Measurements from ENCODE around the gene LSP1. TPM values are rescaled to one million over a fixed set of nuclear protein-coding genes. Genes with fewer than 3 reads are reported as not detected.

Gene LSP1
- total RNA-seq, 4 donors from 2014 or later, result 12.3 to 69.6 (median 23.2) TPM

DNA sequence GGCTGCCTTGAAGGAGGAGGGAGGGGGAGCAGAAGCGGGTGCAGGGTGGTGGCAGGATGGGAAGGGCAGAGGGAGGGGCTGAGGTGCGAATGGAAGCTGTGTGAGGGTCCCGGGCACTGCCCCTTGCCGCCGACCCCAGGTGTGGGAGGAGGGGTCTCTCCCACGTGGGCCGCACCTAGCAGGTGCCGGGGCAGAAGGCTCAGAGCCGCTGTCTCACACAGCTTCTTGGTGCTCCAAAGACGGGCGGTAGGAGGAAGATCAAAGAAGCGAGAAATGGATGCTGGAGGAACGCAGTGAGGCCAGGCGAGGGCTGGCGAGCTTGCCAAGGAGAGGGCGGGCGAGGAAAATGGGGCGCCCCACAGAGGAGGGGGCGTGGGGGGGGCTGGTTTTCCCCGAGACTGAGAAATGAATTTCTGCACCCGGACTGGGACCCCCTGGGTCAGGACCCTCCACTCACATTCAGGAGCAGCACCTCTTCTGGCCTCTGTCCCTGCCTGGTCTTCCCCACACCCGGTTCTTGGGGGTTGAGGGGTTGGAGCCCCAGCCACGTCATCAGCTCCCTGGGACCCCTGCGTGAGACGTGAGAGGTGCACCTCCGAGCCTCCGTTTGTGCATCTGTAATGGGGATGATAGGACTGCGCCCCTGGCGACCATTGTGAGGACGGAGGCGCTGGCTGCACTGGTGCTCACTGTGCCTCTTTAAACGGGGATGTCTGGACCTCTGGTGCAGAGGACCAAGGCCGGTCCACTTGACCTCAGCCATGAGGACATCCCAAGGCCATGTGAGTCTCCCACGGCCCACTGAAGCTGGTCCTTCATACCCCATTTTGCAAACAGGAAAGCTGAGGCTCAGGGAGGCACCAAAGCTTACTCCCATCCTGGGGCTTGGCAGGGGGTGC is 16.8 kb downstream of the LSP1 start:
- intact Hi-C loops (cut with DNase I; ENCODE audit: low total_unique reads), result no loop called here
- in situ Hi-C loops (cut with MboI; ENCODE audit: low pct_ligation_motif_present in 1 of 4, low pct_unique_long_range_greater_than_20kb in 1 of 4, low sequenced_read_pairs in 3 of 4), result no loop called here
- no peak for TF ChIP-seq POLR2AphosphoS5 (IDR thresholded peaks at IDR 0.05)
- TF ChIP-seq, protein P1, sequence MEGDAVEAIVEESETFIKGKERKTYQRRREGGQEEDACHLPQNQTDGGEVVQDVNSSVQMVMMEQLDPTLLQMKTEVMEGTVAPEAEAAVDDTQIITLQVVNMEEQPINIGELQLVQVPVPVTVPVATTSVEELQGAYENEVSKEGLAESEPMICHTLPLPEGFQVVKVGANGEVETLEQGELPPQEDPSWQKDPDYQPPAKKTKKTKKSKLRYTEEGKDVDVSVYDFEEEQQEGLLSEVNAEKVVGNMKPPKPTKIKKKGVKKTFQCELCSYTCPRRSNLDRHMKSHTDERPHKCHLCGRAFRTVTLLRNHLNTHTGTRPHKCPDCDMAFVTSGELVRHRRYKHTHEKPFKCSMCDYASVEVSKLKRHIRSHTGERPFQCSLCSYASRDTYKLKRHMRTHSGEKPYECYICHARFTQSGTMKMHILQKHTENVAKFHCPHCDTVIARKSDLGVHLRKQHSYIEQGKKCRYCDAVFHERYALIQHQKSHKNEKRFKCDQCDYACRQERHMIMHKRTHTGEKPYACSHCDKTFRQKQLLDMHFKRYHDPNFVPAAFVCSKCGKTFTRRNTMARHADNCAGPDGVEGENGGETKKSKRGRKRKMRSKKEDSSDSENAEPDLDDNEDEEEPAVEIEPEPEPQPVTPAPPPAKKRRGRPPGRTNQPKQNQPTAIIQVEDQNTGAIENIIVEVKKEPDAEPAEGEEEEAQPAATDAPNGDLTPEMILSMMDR (IDR thresholded peaks at IDR 0.05), result peak in 2 of 5 experiments; percentile 9 to 15
- H3K9me3 ChIP-seq, result no peaks in the 10 kb centered on the region
- peak overlapping the region; percentile 62 to 71 (median 70) for H3K27ac ChIP-seq
- no peaks in the 10 kb centered on the region for H3K36me3 ChIP-seq
- DNase-seq, result no peak
- WGBS, 2 donors (ENCODE audit: low coverage in 1 of 2), result 49 to 61% methylated on average over 9 to 34 of the region's 34 CpGs
- no peaks in the 10 kb centered on the region for H3K27me3 ChIP-seq
- peak overlapping the region in 3 of 4 donors; percentile 3 to 28 (median 27) for H3K4me3 ChIP-seq
- H3K4me1 ChIP-seq, result peaks cover 9 to 37% (median 22%) of the 10 kb centered on the region in 4 donors

DNA sequence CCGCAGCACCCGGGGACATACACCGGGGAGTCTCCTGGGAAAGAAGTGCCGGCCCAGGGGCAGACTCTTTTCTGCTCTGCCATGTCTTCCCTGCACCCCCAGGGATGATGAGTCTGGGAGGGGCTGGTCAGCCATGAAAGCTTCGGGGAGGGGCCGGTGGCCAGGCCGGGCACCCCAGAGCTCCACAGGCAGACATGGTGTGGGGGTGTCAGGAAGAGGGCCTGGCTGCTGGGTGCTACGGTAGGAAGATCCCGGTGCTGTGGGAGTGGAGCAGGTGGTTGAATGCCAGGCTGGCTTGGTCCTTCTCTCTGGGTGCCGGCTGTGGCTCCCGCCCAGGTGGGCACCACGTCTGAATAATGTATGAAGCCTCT is 17.4 kb downstream of the LSP1 start:
- Histone ChIP-seq H3K9me3 (no peaks in the 10 kb centered on the region), H3K36me3 (no peaks in the 10 kb centered on the region), H3K4me1 (peaks cover 2 to 36% (median 16%) of the 10 kb centered on the region in 4 donors), H3K4me3 (peak overlapping the region in 3 of 4 donors; percentile 0 to 28 (median 27)), H3K27me3 (no peaks in the 10 kb centered on the region), H3K27ac (peak overlapping the region; percentile 62 to 71 (median 70))
- TF ChIP-seq, protein P1 (IDR thresholded peaks at IDR 0.05), result no peak
- TF ChIP-seq POLR2AphosphoS5 (IDR thresholded peaks at IDR 0.05) (no peak), POLR2A (IDR thresholded peaks at IDR 0.05) (no peak), EP300 (IDR thresholded peaks at IDR 0.05; ENCODE audit: low read depth) (no peak)
- intact Hi-C loops (cut with DNase I; ENCODE audit: low total_unique reads), result no loop called here
- in situ Hi-C loops (cut with MboI; ENCODE audit: low pct_ligation_motif_present in 1 of 4, low pct_unique_long_range_greater_than_20kb in 1 of 4, low sequenced_read_pairs in 3 of 4), result no loop called here
- DNase-seq, result no peak
- WGBS, 2 donors (ENCODE audit: low coverage in 1 of 2), result 62% methylated on average over 12 of the region's 12 CpGs; no CpG with 5 or more reads in 1 of the 2 donors

DNA sequence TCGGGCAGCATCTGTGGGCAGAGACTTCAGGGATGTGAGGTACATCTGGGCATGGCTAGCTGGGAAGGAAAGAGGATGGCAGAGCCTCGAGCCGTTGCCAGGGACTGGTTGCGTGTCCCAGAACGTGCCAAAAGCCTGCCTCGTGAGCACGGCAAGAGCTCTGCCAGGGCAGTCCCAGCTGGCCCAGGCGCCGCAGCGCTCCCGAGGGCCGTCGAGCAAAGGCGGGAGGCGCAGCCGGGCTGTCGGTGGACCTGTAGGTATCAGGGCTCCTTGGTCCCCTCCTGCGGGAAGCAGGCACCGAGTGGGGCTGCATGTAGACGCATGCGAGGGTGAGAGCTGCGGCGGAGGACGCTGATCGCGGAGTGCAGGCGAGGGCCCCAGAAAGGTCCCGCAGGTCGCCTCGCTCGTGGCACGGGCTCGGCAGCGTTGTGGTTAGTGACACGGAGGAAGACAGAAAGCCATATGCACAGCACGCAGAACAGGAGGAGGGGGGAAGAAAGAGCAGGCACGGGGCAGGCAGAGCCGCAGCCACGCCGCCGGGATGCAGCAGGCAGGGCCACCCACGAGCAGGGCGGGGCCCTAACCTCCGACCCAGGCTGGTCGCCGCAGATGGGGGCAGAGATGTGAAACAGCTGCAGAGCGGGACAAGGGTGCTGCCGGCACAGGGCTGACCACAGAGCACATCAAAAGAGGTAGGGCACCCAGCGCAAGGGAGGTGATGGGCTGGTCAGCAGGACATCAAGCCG is 18.0 kb downstream of the LSP1 start:
- peak overlapping the region in 3 of 4 donors; percentile 0 to 28 (median 27) for H3K4me3 ChIP-seq
- no peaks in the 10 kb centered on the region for H3K36me3 ChIP-seq
- WGBS, 2 donors (ENCODE audit: low coverage in 1 of 2), result 48% methylated on average over 50 of the region's 50 CpGs; no CpG with 5 or more reads in 1 of the 2 donors
- intact Hi-C loops (cut with DNase I; ENCODE audit: low total_unique reads) (no loop called here), in situ Hi-C loops (cut with MboI; ENCODE audit: low pct_ligation_motif_present in 1 of 4, low pct_unique_long_range_greater_than_20kb in 1 of 4, low sequenced_read_pairs in 3 of 4) (no loop called here)
- no peaks in the 10 kb centered on the region for H3K27me3 ChIP-seq
- peaks cover 0 to 37% (median 13%) of the 10 kb centered on the region in 4 donors for H3K4me1 ChIP-seq
- TF ChIP-seq, protein P1 (IDR thresholded peaks at IDR 0.05), result no peak
- no peak for TF ChIP-seq POLR2AphosphoS5 (IDR thresholded peaks at IDR 0.05)
- no peak for TF ChIP-seq EP300 (IDR thresholded peaks at IDR 0.05; ENCODE audit: low read depth)
- no peak for TF ChIP-seq POLR2A (IDR thresholded peaks at IDR 0.05)
- no peak for DNase-seq
- peak overlapping the region; percentile 62 to 71 (median 70) for H3K27ac ChIP-seq
- H3K9me3 ChIP-seq, result no peaks in the 10 kb centered on the region

DNA sequence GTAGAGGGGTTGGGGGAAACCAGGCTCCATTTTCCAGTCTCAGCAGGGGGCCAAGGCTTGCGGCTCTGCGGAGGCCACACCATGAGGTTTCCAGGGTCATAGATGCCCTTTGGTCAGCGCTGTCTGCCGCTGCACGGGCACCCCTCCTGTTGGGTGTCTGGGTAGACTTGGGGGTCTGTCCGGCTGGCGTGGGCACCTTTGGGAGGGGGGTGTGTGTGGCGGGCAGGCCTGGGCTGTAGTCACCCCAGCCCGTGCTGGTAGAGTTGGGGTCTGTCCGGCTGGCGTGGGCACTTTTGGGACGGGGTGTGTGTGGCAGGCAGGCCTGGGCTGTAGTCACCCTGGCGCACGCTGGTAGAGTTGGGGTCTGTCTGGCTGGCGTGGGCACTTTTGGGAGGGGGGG is 18.6 kb downstream of the LSP1 start:
- in situ Hi-C loops (cut with MboI; ENCODE audit: low pct_ligation_motif_present in 1 of 4, low pct_unique_long_range_greater_than_20kb in 1 of 4, low sequenced_read_pairs in 3 of 4), result no loop called here
- H3K27ac ChIP-seq, result peak overlapping the region; percentile 62 to 71 (median 70)
- DNase-seq, result no peak
- H3K27me3 ChIP-seq, result no peaks in the 10 kb centered on the region
- intact Hi-C loops (cut with DNase I; ENCODE audit: low total_unique reads), result no loop called here
- H3K4me1 ChIP-seq, result peaks cover 0 to 43% (median 14%) of the 10 kb centered on the region in 4 donors
- H3K9me3 ChIP-seq, result no peaks in the 10 kb centered on the region
- TF ChIP-seq EP300 (IDR thresholded peaks at IDR 0.05; ENCODE audit: low read depth), result no peak
- TF ChIP-seq POLR2AphosphoS5 (IDR thresholded peaks at IDR 0.05), result no peak
- TF ChIP-seq POLR2A (IDR thresholded peaks at IDR 0.05), result no peak
- TF ChIP-seq, protein P1 (IDR thresholded peaks at IDR 0.05), result no peak
- no peaks in the 10 kb centered on the region for H3K36me3 ChIP-seq
- 67% methylated on average over 8 of the region's 15 CpGs; no CpG with 5 or more reads in 1 of the 2 donors for WGBS, 2 donors (ENCODE audit: low coverage in 1 of 2)
- peak overlapping the region in 2 of 4 donors; percentile 27 to 28 for H3K4me3 ChIP-seq

Measured in transverse colon (tissue), 4 donors.